Mesendoderm (in vitro differentiated cells): ENCODE data around the gene ATP13A4.

Source experiments
- DNase-seq: peaks from one replicate; pipeline ENCODE4 v3.0.0; 2013
- H2AK5ac ChIP-seq: 2 replicates; pipeline ENCODE4 v1.6.1; 2013; ENCODE audit warnings: low read length, inconsistent platforms
- H2BK120ac ChIP-seq: 2 replicates; pipeline ENCODE4 v1.6.1; 2013; ENCODE audit warnings: low read depth, mild to moderate bottlenecking, low read length, moderate library complexity, mixed read lengths
- H2BK15ac ChIP-seq: replicated peaks from 2 replicates; pipeline ENCODE4 v1.6.1; 2013; ENCODE audit warnings: low read depth, mild to moderate bottlenecking, moderate library complexity
- H2BK5ac ChIP-seq: 2 replicates; pipeline ENCODE4 v1.6.1; 2013; ENCODE audit warnings: low read length, inconsistent platforms
- H3K18ac ChIP-seq: 2 replicates; pipeline ENCODE4 v1.6.1; 2013; ENCODE audit warnings: mild to moderate bottlenecking, low read length, mixed read lengths
- H3K23ac ChIP-seq: one replicate; pipeline ENCODE4 v1.6.1; 2013; ENCODE audit warnings: low read length
- H3K27ac ChIP-seq: 2 replicates; pipeline ENCODE4 v1.5.1; 2013; ENCODE audit warnings: low read depth, mild to moderate bottlenecking, inconsistent platforms, low read length, moderate library complexity
- H3K27me3 ChIP-seq: 2 replicates; pipeline ENCODE4 v1.6.1; 2013; ENCODE audit warnings: low read length, control low read depth, mild to moderate bottlenecking, inconsistent platforms; ENCODE audit not compliant: insufficient read depth, poor library complexity
- H3K36me3 ChIP-seq: 2 replicates; pipeline ENCODE4 v1.6.1; 2013; ENCODE audit warnings: low read length, inconsistent platforms; ENCODE audit not compliant: control insufficient read depth, insufficient read depth
- H3K4ac ChIP-seq: one replicate; pipeline ENCODE4 v1.6.1; 2013; ENCODE audit warnings: low read depth, mild to moderate bottlenecking, low read length, moderate library complexity
- H3K4me1 ChIP-seq: 2 replicates; pipeline ENCODE4 v1.6.1; 2013; ENCODE audit warnings: low read depth, low read length, inconsistent platforms; ENCODE audit not compliant: control insufficient read depth
- H3K4me2 ChIP-seq: 2 replicates; pipeline ENCODE4 v1.6.1; 2013; ENCODE audit warnings: low read length
- H3K4me3 ChIP-seq: 2 replicates; pipeline ENCODE4 v1.5.1; 2013; ENCODE audit warnings: mild to moderate bottlenecking, low read length
- H3K56ac ChIP-seq: one replicate; pipeline ENCODE4 v1.6.1; 2013; ENCODE audit warnings: low read length
- H3K79me1 ChIP-seq: 2 replicates; pipeline ENCODE4 v1.6.1; 2013; ENCODE audit warnings: low read length, inconsistent platforms
- H3K79me2 ChIP-seq: 2 replicates; pipeline ENCODE4 v1.6.1; 2013; ENCODE audit warnings: mild to moderate bottlenecking, low read length; ENCODE audit not compliant: control insufficient read depth, insufficient read depth
- H3K9ac ChIP-seq: 2 replicates; pipeline ENCODE4 v1.6.1; 2013; ENCODE audit warnings: low read length, inconsistent platforms
- H4K5ac ChIP-seq: one replicate; pipeline ENCODE4 v1.6.1; 2013; ENCODE audit warnings: low read length
- H4K8ac ChIP-seq: one replicate; pipeline ENCODE4 v1.6.1; 2013; ENCODE audit warnings: low read depth, mild to moderate bottlenecking, control low read depth, low read length, moderate library complexity
- WGBS: extraction: QIAGEN DNeasy Blood & Tissue Kit; methylation state at CpG from one replicate; pipeline ENCODE4 v1.1.7; 2013; ENCODE audit warnings: low lambda C conversion rate, missing lambda C conversion rate; ENCODE audit not compliant: insufficient coverage; ENCODE audit errors: extremely low coverage; 5-methylcytosine and 5-hydroxymethylcytosine counted together

Gene ATP13A4

DNA sequence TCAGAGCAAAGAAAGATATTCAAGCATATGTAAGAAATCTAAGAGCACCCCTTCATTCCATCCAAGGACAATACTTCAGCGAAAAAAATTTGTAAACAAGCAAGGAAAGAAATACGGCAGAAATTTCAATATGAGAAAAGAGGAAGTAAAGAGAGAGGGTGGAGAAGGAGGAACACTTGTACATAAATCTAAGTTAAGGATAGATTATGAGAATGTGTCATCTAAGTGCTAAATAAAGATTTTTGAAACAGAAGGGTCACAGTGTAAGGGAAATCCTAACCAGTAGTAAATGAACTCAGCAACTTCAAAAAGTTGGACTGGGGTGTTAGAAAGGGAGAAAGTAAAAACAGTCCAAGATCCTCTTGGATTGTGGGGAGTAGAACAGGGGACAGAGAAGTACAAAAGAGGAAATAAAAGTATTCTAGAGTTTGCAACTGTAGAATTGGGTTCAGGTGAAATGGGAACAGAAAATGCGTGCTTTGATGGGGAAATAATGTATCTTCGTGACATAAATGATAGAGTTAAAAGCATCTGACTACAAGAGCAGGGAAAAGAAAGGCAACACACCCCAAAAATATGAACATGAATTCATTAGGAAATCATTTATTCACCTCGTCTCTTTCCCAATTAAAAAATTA lies 107.6 kb downstream of the ATP13A4 start:
- DNase-seq: no peak
- no CpG with 5 or more reads among the region's 5 CpGs for WGBS
- H2BK120ac ChIP-seq: no peak overlapping the region

DNA sequence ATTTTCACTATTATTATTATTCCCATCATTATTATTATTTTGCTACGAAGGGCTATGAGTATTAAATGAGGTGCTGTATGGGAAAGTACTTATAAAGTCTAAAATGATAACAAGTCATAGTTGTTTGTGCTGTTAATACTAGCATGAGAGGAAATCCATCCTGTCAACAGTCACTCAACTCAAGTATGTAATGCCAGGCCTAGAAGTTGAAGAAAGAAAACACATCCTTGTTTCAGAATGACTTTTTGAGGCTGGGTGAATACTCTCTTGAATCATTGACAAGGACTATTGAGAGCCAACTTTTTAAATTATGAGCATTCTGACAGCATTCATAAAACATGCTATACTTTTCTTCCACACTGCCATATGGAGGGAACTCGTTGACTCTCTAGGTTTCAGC lies 115.3 kb downstream of the ATP13A4 start:
- Histone ChIP-seq H3K9ac (no peak overlapping the region), H3K27ac (no peak overlapping the region)
- no CpG with 5 or more reads among the region's 2 CpGs for WGBS

More for the DNA sequence above, 107.6 kb downstream of the ATP13A4 start:
- no peak overlapping the region for H2AK5ac ChIP-seq
- H3K9ac ChIP-seq: no peak overlapping the region
- no peaks in the 10 kb centered on the region for H3K36me3 ChIP-seq
- no peak overlapping the region for H3K56ac ChIP-seq
- no peak overlapping the region for H3K4me2 ChIP-seq
- no peaks in the 10 kb centered on the region for H3K79me1 ChIP-seq
- H4K8ac ChIP-seq: no peak overlapping the region
- no peak overlapping the region for H3K4me3 ChIP-seq
- H3K27ac ChIP-seq: no peak overlapping the region
- H3K4me1 ChIP-seq: no peaks in the 10 kb centered on the region
- H3K79me2 ChIP-seq: no peaks in the 10 kb centered on the region
- no peak overlapping the region for H3K18ac ChIP-seq
- no peak overlapping the region for H2BK15ac ChIP-seq
- no peak overlapping the region for H3K4ac ChIP-seq
- H4K5ac ChIP-seq: no peak overlapping the region
- H3K27me3 ChIP-seq: no peaks in the 10 kb centered on the region
- H3K23ac ChIP-seq: no peak overlapping the region
- no peak overlapping the region for H2BK5ac ChIP-seq

DNA sequence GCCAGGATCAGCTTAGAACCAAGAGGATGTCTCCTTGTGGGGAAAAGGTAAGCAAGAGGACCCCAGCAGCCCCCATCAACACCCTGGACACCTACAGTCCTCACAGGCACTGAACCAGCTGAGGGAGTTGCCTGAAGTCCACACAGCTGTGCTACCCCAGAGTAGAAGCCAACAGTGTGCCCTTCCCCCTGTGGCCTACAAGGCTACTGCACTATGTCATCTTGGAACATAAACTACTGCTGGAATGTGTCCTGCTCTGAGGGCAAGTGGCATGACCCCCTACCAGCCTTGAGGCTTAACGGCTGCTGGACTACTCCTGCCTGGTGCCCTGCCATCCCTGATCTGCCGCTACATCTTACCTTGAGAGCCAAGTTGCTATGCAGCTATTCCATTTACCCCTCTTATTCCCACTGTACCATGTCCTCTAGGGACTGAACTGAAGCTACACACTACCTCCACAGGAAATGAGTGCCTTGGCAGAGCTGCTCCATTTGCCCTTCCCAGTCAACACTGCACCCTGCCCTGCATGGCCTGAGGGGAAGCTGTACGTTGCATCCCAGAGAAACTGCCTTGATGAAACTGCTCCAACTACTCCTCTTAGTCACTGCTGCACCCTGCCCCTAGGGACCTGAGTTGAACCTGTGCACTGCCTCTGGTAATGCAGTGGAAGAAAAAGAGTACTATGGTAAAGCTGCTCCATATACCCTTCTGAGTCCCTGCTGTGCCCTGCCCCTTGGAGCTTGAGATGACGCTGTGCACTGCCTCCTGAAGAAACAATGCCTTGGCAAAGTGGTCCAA lies 135.9 kb downstream of the ATP13A4 start:
- Histone ChIP-seq H3K27me3 (no peaks in the 10 kb centered on the region), H3K4me1 (no peaks in the 10 kb centered on the region), H2BK120ac (no peak overlapping the region), H4K5ac (no peak overlapping the region), H3K4ac (no peak overlapping the region), H3K4me3 (no peak overlapping the region), H4K8ac (no peak overlapping the region), H3K27ac (no peak overlapping the region), H3K56ac (no peak overlapping the region), H2BK15ac (no peak overlapping the region), H3K79me2 (no peaks in the 10 kb centered on the region), H3K18ac (no peak overlapping the region), H2BK5ac (no peak overlapping the region), H3K23ac (no peak overlapping the region), H3K4me2 (no peak overlapping the region), H3K9ac (no peak overlapping the region), H2AK5ac (no peak overlapping the region), H3K79me1 (no peaks in the 10 kb centered on the region), H3K36me3 (no peaks in the 10 kb centered on the region)
- WGBS: no CpG with 5 or more reads among the region's 4 CpGs
- DNase-seq: no peak

More for the DNA sequence above, 115.3 kb downstream of the ATP13A4 start:
- Histone ChIP-seq H4K8ac (no peak overlapping the region), H3K23ac (no peak overlapping the region), H4K5ac (no peak overlapping the region), H3K79me2 (no peaks in the 10 kb centered on the region), H3K4ac (no peak overlapping the region), H3K18ac (no peak overlapping the region), H3K4me2 (no peak overlapping the region), H3K27me3 (no peaks in the 10 kb centered on the region), H2BK5ac (no peak overlapping the region), H3K4me1 (no peaks in the 10 kb centered on the region), H2BK15ac (no peak overlapping the region), H2AK5ac (no peak overlapping the region), H2BK120ac (no peak overlapping the region), H3K56ac (no peak overlapping the region), H3K79me1 (no peaks in the 10 kb centered on the region), H3K4me3 (no peak overlapping the region), H3K36me3 (no peaks in the 10 kb centered on the region)
- no peak for DNase-seq

DNA sequence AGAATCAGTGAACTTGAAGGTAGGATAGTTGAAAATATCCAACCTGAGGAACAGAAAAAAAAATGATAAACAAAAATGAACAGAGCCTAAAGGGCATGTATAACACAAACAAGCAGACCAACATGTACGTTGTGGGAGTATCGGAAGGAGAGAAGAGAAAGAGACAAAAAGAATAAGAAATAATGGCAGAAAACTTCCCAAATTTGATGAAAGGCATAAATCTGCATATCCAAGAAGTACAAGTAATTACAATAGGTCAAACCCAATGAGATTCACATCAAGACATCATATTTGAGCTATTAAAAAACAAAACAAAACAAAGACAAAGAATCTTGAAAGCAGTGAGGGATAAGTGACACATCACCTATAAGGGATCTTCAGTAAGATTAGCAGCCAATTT lies 138.1 kb downstream of the ATP13A4 start:
- no peak overlapping the region for H3K56ac ChIP-seq
- H3K23ac ChIP-seq: no peak overlapping the region
- H2BK15ac ChIP-seq: no peak overlapping the region
- no peak overlapping the region for H3K9ac ChIP-seq
- no peak overlapping the region for H3K4me3 ChIP-seq
- no peak overlapping the region for H4K5ac ChIP-seq
- no peaks in the 10 kb centered on the region for H3K4me1 ChIP-seq
- H3K18ac ChIP-seq: no peak overlapping the region
- H2AK5ac ChIP-seq: no peak overlapping the region
- no peak for DNase-seq
- H2BK120ac ChIP-seq: no peak overlapping the region
- no peaks in the 10 kb centered on the region for H3K79me1 ChIP-seq
- H3K4ac ChIP-seq: no peak overlapping the region
- no peak overlapping the region for H3K4me2 ChIP-seq
- H3K36me3 ChIP-seq: no peaks in the 10 kb centered on the region
- H3K27ac ChIP-seq: no peak overlapping the region
- no peaks in the 10 kb centered on the region for H3K79me2 ChIP-seq
- no peak overlapping the region for H2BK5ac ChIP-seq
- H4K8ac ChIP-seq: no peak overlapping the region
- no peaks in the 10 kb centered on the region for H3K27me3 ChIP-seq
- no CpG with 5 or more reads among the region's 2 CpGs for WGBS

DNA sequence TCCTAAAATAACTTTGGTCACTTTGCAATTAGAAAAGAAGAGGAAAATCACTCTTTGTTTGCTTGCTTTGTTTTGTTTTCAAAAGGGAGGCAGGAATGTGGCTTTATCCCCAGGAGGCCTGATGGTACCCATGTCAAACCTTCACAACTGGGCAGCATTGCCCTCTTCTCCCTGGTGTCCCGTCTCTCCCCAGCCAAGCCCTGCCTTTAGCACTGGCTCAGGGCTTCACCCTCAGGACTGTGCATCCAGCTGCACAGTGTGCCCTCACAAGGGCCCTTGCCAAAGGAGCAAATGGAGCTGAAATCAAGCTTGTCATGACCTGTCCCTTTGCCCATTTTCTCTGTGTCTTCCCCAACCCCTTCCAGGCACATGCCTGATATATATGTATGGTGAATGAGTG lies 147.0 kb downstream of the ATP13A4 start:
- no peak for DNase-seq
- H3K27ac ChIP-seq: no peak overlapping the region
- no peaks in the 10 kb centered on the region for H3K4me1 ChIP-seq
- WGBS: no CpG with 5 or more reads among the region's 1 CpG
- no peak overlapping the region for H3K4me3 ChIP-seq
- no peak overlapping the region for H2AK5ac ChIP-seq
- no peak overlapping the region for H3K9ac ChIP-seq
- no peak overlapping the region for H3K56ac ChIP-seq
- no peaks in the 10 kb centered on the region for H3K79me1 ChIP-seq
- no peak overlapping the region for H2BK5ac ChIP-seq
- H3K23ac ChIP-seq: no peak overlapping the region
- no peak overlapping the region for H3K18ac ChIP-seq
- no peaks in the 10 kb centered on the region for H3K36me3 ChIP-seq
- H3K4ac ChIP-seq: no peak overlapping the region
- H3K79me2 ChIP-seq: no peaks in the 10 kb centered on the region
- H4K8ac ChIP-seq: no peak overlapping the region
- H4K5ac ChIP-seq: no peak overlapping the region
- H3K4me2 ChIP-seq: no peak overlapping the region
- H3K27me3 ChIP-seq: no peaks in the 10 kb centered on the region
- no peak overlapping the region for H2BK15ac ChIP-seq
- H2BK120ac ChIP-seq: no peak overlapping the region
